RPMI7951 (cell line): Measurements from ENCODE around the gene BTBD2. TPM values are rescaled to one million over a fixed set of nuclear protein-coding genes. Genes with fewer than 3 reads are reported as not detected.
"Not testable (repeated sequence)": the region's sequence is repeated elsewhere in the genome, so short reads cannot be mapped to it uniquely, and the experiment has no call there.

Experiments
- DNase-seq: peaks from one replicate; pipeline ENCODE4 v3.0.0-alpha.2; 2012; ENCODE audit warnings: low read depth
- total RNA-seq: library from RNA; depleted of rRNA; stranded (reverse); fragments of >200 nt; shearing (Covaris generic); gene quantifications from 2 replicates; pipeline ENCODE4 v1.2.3, GENCODE V29; 2014

The BTBD2 gene
- total RNA-seq, 1 experiment from 2014 or later = 37.0 TPM

- DNase-seq = no peak
Observed at GRCh38 chr19:2014131-2014571, 1.4 kb downstream of the BTBD2 start.

GRCh38 chr19:2013683-2013961 lies 1.9 kb downstream of the BTBD2 start:
- no peak for DNase-seq

GRCh38 chr19:2012941-2013682 lies 2.4 kb downstream of the BTBD2 start:
- DNase-seq = no peak

- no peak for DNase-seq
Observed at GRCh38 chr19:2011169-2011568, 4.3 kb downstream of the BTBD2 start.

- DNase-seq = no peak
Observed at GRCh38 chr19:2010135-2010668, 5.3 kb downstream of the BTBD2 start.

GRCh38 chr19:2003874-2004273 lies 11.6 kb downstream of the BTBD2 start:
- DNase-seq = no peak

- no peak for DNase-seq
Observed at GRCh38 chr19:1999856-2000515, 15.5 kb downstream of the BTBD2 start.

- DNase-seq = no peak
Observed at GRCh38 chr19:1998712-1999708, 16.5 kb downstream of the BTBD2 start.

GRCh38 chr19:1997353-1998233 lies 17.9 kb downstream of the BTBD2 start:
- DNase-seq = no peak

GRCh38 chr19:1992759-1993260 lies 22.7 kb downstream of the BTBD2 start:
- DNase-seq = no peak

- no peak for DNase-seq
Observed at GRCh38 chr19:1991018-1991913, 24.2 kb downstream of the BTBD2 start.

GRCh38 chr19:1990230-1991017 lies 25.1 kb downstream of the BTBD2 start:
- no peak for DNase-seq

GRCh38 chr19:1989513-1990229 lies 25.8 kb downstream of the BTBD2 start:
- no peak for DNase-seq

- DNase-seq = not testable (repeated sequence)
Observed at GRCh38 chr19:1988464-1988863, 27.1 kb downstream of the BTBD2 start.

GRCh38 chr19:1987197-1988187 lies 28.0 kb downstream of the BTBD2 start:
- DNase-seq = no peak

- no peak for DNase-seq
Observed at GRCh38 chr19:1986357-1987162, 29.0 kb downstream of the BTBD2 start.
